ENCODE data around the gene ARR3.
"Not testable (repeated sequence)": the region's sequence is repeated elsewhere in the genome, so short reads cannot be mapped to it uniquely, and the experiment has no call there.

The ARR3 gene

DNA sequence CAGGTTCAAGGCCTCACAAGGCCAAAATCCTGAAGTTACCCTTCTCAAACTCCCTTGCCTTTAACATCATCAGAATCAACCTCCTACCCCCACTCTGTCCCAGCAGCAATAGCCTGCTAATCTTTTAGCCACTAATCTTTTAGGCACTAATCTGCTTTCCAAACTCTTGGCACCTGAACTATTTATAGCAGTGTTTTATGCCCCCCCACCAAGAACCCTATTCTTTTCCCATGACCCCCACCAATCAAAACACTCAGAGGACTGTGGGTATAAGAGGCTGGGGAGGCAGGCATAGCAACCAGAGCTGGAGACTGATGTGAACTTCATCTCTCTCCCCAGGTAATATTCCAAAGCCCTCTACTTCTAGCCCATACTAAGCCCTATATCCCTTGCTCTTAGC, at the start of gene ARR3:
TSS of gene ARR3 (plus strand) at position 301 of the 400 bp plus-strand sequence. CDS start 1,052 bp downstream, outside the sequence.
- DNase-seq (ENCODE audit: low spot score), result no peak

DNA sequence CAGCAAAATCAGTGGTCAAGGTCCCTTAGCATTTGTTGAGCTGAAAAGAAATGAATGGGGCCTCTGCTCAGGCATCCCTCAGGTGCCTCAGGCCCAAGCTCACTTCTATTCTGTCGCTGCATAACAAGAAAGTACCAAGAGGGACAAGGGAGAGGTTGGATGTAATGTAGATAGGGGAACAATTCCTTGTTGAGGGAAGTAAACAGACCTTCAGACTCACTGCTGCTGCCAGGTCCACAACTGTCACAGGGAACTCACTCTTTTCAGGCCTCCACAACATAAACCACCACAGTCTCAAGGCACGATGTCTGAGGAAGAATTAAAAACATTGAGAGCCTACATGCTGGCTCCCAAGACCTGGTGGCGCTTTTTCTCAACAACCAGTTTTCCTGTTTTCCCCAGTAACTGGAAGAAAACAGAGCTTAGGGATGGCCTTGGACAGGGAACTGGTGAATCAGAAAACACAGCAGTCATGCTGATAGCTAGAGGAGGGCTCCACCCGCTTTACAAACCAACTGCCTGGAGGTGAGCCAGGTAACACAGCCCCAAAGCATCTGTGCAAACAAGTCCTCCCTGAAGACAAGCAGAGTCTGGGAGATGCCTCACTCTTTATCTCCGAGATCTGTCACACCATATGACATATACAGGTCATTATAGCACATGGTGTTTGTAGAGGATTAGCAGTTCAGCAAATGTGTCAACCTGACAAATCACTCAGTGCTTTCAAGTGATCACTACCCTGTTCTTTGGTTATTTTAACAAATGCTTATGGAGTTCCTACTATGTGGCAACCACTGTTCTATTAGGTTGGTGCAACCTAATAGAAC, 48.0 kb upstream of the ARR3 start:
- no peak for DNase-seq (ENCODE audit: low spot score)

DNA sequence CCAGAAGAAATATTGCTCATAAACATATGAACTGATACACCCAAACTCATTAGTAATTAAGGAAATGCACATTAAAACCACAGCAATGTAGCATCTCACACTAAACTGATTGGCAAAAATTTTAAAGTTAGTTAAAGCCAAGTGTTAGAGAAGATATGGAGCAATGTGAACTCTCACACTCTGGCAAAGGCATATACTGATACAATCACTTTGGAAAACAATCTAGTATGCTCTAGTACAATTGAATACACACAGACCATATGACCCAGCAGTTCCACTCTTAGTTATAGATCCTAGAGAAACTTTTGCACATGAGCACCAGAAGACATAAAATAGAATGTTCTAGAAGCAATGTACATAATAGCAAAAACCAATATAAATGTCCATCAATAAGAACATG, 42.1 kb upstream of the ARR3 start:
- no peak for DNase-seq (ENCODE audit: low spot score)

DNA sequence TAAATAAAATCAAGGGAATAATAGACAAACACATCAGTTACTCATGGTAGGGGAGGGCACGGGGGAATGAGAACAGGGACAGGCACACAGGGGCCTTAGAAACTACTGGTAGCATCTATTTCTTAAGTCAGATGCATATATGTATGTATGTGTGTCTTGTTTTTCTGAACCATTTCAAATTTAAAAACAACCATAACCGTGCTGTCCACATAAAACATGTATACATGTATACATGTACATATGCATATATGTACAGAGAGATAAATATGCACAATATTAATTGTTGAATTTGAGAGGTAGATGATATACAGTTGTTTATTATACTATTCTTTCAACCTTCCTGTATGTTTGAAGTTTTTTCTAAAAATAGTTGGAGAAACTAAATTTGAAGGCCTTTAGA, 41.4 kb upstream of the ARR3 start:
- DNase-seq (ENCODE audit: low spot score), result no peak

DNA sequence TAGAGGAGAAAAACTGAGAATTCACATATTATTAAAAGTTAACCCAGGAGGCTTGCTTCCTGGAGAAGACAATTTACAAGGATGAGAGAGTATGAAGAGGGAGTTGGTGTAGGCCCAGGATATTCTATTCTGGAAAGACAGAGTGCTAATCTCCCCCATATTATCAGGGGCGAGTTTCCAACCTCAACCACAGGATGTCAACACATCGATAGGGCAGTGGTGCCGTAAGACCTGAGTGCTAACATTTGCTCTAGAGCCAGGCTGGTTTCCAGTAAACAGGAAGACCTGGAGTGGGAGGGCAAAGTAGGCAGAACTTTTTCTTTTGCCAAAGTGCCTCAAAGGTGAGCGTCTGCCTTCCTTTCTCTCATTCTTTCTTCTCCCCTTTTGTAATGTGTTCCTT, 36.5 kb upstream of the ARR3 start:
- DNase-seq (ENCODE audit: low spot score), result no peak

DNA sequence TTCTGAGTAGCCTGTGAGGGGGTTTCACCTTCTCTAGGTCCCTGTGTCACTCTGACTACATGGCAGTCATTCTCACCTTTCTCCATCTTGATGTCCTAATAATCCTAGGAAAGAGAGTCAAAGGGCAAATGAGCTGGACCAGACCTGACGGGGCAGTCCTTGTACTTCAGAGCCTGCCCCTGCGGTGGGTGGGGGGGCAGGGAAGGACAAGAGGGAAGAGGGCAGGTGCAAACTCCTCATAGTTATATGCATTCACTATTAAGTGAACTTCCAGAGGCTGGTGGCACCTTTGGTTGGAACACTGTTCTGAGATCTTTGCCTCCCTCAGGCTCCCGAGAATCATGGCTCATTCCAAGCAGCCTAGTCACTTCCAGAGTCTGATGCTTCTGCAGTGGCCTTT, 33.8 kb upstream of the ARR3 start, which contains the start of gene AWAT1:
TSS of gene AWAT1 (plus strand) at position 301 of the 400 bp plus-strand sequence. CDS start at position 342, 41 bp downstream.
- no peak for DNase-seq (ENCODE audit: low spot score)

DNA sequence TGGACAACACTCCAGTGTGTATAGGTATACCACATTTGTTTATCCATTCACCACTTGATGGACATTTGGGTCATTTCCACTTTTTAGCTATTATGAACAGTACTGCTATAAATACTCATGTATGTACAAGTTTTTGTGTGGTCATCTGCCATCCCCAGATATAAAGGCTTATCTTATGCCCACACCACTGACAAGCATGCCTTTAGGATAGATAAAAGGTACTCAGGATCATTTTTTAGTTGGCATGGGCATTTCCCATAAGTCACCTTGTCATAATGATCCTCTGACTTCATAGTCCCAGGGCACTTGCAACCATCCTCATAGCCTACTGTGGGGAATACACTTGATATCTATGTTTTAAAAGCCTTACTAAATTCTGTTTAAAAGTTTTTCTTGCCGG, 27.4 kb upstream of the ARR3 start:
- no peak for DNase-seq (ENCODE audit: low spot score)

DNA sequence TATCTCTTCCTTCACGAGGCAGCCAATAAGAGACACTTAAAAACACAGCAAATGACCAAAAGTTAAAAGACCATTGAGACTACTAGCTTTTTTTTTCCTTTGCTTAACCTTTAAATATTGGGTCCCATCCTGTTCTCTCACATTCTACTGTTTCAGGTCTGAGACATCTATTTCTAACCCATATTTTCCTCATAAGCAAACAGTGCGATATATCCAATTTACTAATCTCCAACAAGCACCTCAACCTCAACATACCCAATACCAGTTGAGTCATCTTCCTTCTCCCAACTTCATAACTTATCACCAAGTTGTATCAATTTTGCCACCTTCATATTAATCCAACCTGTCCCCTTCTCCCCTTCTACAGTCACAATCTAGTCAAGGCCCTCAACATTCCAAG, 26.6 kb upstream of the ARR3 start:
- DNase-seq (ENCODE audit: low spot score), result no peak

DNA sequence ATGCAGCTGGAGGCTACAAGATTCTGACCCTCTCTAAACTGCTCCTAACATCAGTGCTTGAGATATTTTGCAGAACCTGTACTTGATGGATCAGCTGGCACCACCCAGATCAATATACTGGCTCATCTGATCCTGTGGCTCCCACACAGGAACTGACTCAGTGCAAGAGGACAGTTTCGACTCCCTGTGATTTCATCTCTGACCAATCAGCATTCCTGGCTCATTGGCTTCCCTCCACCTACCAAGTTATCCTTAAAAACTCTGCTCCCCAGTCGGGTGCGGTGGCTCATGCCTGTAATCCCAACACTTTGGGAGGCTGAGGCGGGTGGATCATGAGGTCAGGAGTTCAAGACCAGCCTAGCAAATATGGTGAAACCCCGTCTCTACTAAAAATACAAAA, 24.5 kb upstream of the ARR3 start:
- not testable (repeated sequence) for DNase-seq (ENCODE audit: low spot score)

DNA sequence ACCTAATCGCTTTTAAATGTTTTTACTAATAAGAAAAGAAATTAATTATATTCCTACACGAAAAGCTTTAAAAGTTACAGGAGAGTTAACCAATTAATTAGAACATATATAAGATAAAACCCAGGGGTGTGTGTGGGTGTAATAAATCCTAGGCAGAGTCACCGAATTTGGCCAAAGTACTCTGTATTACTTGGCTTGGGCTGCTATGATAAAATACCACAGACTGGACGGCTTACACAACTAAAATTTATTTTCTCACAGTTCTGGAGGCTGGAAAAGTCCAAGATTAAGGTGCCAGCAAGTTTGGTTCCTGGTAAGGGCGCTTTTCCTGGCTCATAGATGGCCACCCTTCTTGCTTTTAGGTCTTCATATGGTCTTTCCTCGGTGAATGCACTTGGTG, 23.3 kb upstream of the ARR3 start:
- DNase-seq (ENCODE audit: low spot score), result no peak

DNA sequence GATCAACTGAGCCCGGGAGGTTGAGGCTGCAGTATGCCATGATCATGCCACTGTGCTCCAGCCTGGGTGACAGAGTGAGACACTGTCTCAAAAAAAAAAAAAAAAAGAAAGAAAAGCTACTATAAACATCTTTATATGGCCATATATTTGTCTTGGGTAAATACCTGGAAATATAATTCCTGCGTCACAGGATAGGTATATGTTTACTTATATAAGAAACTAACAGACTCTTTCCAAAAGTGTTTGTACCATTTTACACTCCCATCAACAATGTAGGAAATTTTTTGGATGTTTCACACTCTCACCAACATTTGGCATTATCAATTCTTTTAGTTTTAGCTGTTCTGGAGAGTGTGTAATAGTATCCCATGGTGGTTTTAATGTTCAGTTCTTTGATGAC, 20.9 kb upstream of the ARR3 start:
- no peak for DNase-seq (ENCODE audit: low spot score)

DNA sequence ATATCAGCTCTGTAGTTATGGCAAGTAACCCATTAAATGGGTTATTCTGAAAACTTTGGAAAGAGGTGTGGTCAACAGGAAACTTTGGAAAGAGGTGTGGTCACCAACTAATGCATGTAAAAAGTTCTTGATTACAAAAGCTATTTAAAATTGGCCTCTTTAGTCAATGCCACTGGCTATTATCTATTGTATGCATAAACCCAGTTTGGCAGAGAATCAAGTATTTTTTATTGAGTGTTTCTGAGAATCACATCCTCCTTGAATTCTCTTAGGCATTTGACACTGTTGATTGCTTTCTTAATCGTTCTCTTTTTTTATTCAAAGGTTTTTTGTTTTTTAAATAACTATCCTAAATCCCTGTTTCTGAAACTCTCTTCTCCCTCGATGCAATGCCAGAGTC, 15.6 kb upstream of the ARR3 start:
- no peak for DNase-seq (ENCODE audit: low spot score)

DNA sequence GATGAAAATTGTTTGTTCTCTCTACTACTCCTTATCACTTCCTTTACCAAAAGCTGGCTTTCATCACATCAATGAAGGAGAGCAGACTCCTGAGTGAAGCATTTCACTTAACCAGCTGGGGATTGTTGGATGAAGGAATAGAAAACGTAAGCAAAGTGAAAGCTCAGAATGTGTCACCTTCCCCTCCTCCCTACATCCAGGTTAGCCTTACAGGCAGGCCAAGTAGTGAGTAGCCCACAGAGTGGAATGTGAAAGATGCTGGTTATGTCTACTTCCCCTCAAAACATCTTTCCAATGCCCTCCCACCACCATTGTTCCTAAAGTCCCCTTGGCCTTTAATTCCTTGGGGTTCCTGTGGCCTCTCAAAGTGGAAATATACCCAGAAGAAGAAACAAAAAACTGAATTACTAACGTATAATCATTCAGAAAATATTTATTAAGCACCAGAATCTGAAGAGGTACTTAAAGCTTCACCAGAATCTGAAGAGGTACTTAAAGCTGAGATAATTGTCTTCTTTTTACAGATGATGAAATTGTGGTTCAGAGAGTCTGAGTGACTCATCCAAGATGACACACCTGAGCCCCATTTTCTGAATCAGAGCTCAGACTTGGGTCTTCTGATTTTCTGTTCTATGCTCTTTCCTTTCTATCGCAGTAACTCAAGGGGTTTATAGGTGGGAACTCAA, 14.6 kb upstream of the ARR3 start:
- no peak for DNase-seq (ENCODE audit: low spot score)

DNA sequence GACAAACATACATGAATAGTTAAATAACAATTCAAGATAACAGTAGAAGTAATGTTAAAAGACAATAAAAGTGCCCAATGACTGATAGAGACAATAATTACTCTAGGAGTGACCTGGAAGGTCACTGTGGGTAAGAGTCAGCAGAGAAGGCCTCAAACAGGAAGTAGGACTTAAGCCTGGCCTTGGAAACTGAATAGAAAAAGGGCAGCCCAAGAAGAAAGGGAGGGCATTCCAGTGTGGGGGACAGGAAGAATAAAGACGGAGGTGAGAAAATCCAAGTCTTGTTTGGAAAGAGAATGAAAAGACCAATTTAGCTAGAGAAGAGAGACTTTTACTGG, 14.1 kb upstream of the ARR3 start:
- DNase-seq (ENCODE audit: low spot score), result no peak

DNA sequence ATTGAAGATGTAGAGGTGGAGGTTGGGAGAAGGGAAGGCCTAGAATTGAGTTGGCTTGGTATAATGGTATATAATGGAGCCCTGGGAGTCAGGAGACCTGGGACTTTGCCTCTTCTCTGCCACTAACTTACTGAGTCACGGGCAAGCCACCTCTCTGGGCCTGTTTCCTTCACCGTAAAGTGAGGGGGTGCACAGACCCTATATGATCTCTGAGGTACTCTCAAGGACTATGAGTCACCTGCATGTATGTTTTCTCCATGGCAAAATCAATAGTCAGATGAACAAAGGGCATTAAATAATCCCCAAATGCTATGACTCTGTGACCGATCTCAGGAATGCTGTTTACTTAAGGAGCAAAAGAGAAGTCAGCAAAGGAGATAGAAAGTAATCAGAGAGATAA, 13.2 kb upstream of the ARR3 start:
- DNase-seq (ENCODE audit: low spot score), result no peak

DNA sequence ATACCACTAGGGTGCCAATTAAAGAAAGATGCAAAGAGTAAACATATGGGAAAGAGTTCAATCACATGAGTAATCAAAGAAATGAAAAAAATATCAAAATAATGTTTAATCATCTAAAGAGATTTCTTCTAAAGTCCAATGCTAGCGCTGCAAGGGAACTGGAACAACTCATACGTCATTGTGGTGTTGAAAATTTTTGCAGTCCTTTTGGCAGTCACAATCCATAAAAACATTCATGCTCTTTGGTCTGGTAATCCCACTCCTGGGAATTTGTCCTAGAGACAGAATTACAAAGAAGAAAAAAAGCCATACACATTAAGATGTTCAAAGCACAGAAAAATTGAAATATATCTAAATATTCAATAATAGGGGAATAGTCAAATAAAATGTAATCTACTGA, 12.7 kb upstream of the ARR3 start:
- DNase-seq (ENCODE audit: low spot score), result no peak

DNA sequence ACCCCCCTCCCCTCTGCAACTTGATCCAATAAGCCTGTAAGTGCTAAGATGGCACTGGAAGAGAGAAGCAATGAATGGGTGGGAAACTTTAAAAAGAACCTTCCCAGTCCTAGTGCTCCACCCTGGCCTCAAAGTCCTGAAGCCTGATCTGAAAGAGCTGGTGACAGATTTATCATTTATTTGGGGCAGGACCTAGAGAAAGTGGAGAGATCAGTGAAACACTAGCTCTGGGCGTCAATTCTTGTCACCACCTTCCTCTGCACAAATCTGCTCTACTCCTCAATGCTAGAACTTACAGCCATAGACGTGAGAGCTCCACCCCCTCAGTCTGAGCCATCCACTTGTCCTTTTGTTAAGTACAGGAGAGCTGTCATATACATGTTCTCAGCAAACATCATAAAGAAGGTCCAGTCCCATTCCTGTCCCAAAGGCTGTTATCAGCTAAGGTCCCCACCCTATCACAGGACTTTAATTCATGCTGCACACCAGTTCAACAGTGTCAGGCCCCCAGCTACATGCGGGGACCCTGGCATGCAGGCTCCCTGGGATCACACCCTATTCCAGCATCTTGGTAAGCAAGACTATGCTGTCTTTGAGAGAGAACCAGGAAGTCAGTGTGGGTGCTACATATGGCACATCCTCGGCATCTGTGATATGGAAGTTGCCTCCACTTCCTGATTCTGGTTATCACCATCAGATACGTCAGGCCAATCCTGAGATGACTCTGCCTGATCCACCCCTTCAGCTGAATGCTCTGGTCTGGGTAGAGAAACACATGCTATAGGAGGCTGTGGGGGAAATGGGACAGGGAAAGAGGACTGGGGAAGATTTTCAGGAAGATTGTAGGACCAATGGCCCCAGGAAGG, 10.5 kb upstream of the ARR3 start:
- DNase-seq (ENCODE audit: low spot score), result no peak

DNA sequence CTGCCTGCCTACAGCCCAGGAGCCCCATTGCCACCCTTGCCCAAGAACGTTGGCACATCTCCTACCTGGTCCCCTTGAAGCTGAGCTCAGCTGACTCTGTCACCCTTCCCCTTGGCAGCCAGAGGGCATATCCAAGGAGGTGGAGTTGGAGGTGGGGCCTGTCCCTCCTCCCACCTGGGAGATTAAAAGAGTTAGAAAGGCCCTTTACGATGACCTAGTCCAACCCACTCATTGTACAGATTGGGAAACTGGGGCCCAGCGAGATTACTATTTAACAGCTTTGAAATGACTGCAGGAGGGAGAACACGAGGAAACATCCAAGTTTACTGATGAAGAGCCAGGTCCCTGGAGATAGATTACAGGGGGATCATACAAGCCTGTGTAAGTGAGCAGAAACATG, 8.0 kb upstream of the ARR3 start, which contains the start of gene P2RY4:
TSS of gene P2RY4 (minus strand) at position 101 of the 400 bp plus-strand sequence. CDS start 580 bp downstream, outside the sequence.
- DNase-seq (ENCODE audit: low spot score), result no peak

DNA sequence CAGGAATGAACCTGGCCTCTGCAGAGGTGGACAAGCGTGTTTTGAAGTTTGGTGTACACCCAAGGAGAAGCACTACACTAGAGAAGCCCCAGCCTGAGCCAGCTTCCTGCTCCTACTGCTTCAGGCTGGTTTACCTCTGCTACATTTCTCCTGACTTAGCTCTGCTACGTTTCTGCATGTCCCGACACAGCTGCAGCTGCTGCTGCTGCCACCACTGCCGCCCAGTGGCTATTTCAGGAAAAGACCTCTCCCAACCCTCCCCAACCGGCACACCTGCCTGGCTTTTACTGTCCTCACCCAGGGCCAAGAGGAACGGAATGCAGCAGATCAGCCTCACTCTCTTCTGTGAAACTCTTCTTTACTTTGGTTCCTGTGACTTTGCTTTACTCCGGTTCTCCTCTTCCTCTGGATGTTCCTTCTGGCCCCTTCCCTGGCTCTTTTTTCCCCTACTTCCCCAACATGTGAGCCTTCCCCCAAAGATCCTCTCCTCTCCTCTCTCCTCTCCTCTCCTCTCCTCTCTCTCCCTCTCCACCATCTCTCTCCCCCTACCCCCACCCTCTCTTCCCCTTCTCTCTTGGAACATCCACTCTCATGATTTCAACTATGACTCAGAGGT, 5.1 kb upstream of the ARR3 start:
- no peak for DNase-seq (ENCODE audit: low spot score)

DNA sequence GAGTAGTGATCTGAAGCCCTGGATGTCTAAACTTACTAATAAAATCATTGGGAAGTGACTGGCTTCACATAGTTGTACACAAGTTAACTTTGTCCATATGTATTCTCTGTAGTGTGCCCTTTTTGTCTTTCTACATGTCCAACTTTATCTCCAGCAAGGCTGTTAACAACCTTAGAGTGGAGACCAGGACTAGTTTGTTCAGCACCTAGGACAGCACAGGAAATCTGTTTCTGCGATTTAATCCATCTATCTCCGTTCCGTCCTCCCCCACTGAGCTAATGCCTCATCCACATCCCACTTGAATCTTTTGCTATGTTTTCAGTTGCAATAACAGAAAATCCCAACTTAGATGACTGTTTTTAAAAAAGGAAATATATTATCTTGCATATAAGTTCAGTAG, 3.4 kb upstream of the ARR3 start:
- DNase-seq (ENCODE audit: low spot score), result no peak

DNA sequence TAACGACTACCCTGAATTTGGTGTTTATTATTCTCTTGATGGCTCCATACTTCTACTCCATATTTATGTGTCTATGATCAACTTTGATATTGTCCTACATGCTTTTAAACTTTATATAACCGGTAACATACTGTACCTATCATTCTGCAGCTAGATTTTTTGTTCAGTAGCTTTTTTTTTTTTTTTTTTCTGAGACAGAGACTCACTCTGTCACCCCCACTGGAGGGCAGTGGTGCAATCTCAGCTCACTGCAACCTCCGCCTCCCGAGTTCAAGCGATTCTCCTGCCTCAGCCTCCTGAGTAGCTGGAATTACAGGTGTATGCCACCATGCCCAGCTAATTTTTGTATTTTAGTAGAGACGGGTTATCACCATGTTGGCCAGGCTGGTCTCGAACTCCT, 5.9 kb downstream of the ARR3 start:
- not testable (repeated sequence) for DNase-seq (ENCODE audit: low spot score)

DNA sequence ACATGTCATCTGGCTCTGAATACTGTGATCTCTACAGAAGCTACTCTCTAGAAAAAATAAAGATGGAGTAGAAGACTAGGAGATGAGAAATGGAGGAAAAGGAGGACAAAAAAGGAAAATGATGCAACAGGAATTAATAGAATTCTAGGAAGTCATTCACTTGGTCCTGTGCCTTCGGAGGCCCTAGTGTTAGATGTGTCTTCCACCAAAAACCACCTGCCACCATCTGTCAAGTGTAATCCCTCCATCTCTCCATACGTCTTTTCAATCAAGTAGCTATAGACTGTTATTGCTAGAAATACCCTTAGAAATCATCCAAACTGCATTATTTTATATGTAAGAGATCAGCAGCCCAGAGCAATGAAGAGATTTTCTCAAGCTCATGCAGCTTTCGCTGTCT, 10.9 kb downstream of the ARR3 start:
- no peak for DNase-seq (ENCODE audit: low spot score)
